CD4-positive, CD25-positive, alpha-beta regulatory T cell (primary cell): ENCODE results near the gene GLMN. TPM values are rescaled to one million over a fixed set of nuclear protein-coding genes. Genes with fewer than 3 reads are reported as not detected.

Source experiments
- ATAC-seq, 2 donors: fragments of 150-1000 bp; cut with Tn5 transposase; one replicate each; pipeline ENCODE4 v1.10.0; 2021; ENCODE audit warnings: low read depth in 2 of 2, moderate number of reproducible peaks in 2 of 2, moderate library complexity in 1 of 2
- DNase-seq, 3 donors: peaks; one replicate each; pipeline versions ENCODE4 v3.0.0 to v3.0.0-alpha.2; 2012 to 2022; ENCODE audit warnings: mixed read lengths in 1 of 3
- H3K27ac ChIP-seq: one replicate; pipeline ENCODE4 v1.7.0; 2013; ENCODE audit warnings: mild to moderate bottlenecking, low read length; ENCODE audit not compliant: insufficient read depth, poor library complexity, severe bottlenecking
- H3K27me3 ChIP-seq: one replicate; pipeline ENCODE4 v1.7.0; 2013; ENCODE audit warnings: low read length; ENCODE audit not compliant: control insufficient read depth, insufficient read depth
- H3K36me3 ChIP-seq: one replicate; pipeline ENCODE4 v1.7.0; 2013; ENCODE audit warnings: mild to moderate bottlenecking, low read length, moderate library complexity; ENCODE audit not compliant: control insufficient read depth, insufficient read depth
- H3K4me1 ChIP-seq: 2 replicates; pipeline ENCODE4 v1.7.0; 2013; ENCODE audit warnings: mild to moderate bottlenecking, low read length; ENCODE audit not compliant: insufficient read depth, control insufficient read depth, poor library complexity, severe bottlenecking
- H3K4me3 ChIP-seq: one replicate; pipeline ENCODE4 v1.7.0; 2013; ENCODE audit warnings: low read depth, mild to moderate bottlenecking, low read length, moderate library complexity
- H3K9me3 ChIP-seq, 2 experiments: 1 replicate in 1 of 2; 2 replicates in 1 of 2; pipeline ENCODE4 v1.7.0; 2013; ENCODE audit warnings: low read length in 2 of 2, mild to moderate bottlenecking in 1 of 2, moderate library complexity in 1 of 2; ENCODE audit not compliant: control insufficient read depth in 2 of 2
- H3K27ac Mint-ChIP-seq, 3 donors: one replicate each; pipeline ENCODE4 v1.8.0; 2020 to 2022; ENCODE audit warnings: mild to moderate bottlenecking in 3 of 3, mixed read lengths in 3 of 3, moderate library complexity in 2 of 3
- H3K27me3 Mint-ChIP-seq: one replicate; pipeline ENCODE4 v1.8.0; 2022; ENCODE audit warnings: mild to moderate bottlenecking, mixed read lengths
- H3K36me3 Mint-ChIP-seq: one replicate; pipeline ENCODE4 v1.8.0; 2020; ENCODE audit warnings: mixed read lengths
- H3K4me1 Mint-ChIP-seq, 4 donors: one replicate each; pipeline ENCODE4 v1.8.0; 2020 to 2022; ENCODE audit warnings: mixed read lengths in 4 of 4, mild to moderate bottlenecking in 1 of 4
- H3K4me3 Mint-ChIP-seq, 4 donors: one replicate each; pipeline ENCODE4 v1.8.0; 2020 to 2022; ENCODE audit warnings: mild to moderate bottlenecking in 4 of 4, mixed read lengths in 4 of 4, moderate library complexity in 3 of 4
- H3K9me3 Mint-ChIP-seq, 7 donors: one replicate each; pipeline ENCODE4 v1.8.0; 2020 to 2022; ENCODE audit warnings: mixed read lengths in 7 of 7, mild to moderate bottlenecking in 3 of 7, moderate library complexity in 2 of 7
- polyA plus RNA-seq, 4 donors: library from polyadenylated mRNA; unstranded; fragments of 300-500 nt; fragmentation: Illumina TruSeq; gene quantifications; one replicate each; pipeline ENCODE4 v1.2.3, GENCODE V29; 2021
- total RNA-seq: library from RNA; stranded (reverse); gene quantifications from one replicate; pipeline ENCODE4 v1.2.3, GENCODE V29; 2022

Gene GLMN
- total and polyA plus RNA-seq, 5 donors from 2014 or later: 8.2 to 15.2 (median 11.5) TPM

DNA sequence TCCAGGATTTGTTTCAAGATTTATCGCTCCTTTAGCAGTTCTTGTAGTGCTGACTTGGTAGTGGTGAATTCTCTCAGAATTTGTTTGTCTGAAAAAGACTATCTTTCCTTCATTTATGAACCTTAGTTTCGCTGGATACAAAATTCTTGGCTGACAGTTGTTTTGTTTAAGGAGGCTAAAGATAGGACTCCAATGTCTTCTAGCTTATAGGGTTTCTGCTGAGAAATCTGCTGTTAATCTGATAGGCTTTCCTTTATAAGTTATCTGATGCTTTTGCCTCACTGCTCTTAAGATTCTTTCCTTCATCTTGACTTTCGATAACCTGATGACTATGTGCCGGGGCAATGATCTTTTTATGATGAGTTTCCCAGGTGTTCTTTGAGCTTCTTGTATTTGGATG, 29.0 kb upstream of the GLMN start:
- Mint-ChIP-seq H3K9me3 (peaks cover 2 to 26% (median 12%) of the 10 kb centered on the region in 7 donors), H3K4me3 (no peak overlapping the region), H3K27ac (no peak overlapping the region), H3K27me3 (no peaks in the 10 kb centered on the region), H3K36me3 (peaks cover 54% of the 10 kb centered on the region), H3K4me1 (peaks cover 16 to 33% (median 29%) of the 10 kb centered on the region in 4 donors)
- no peak overlapping the region for H3K4me3 ChIP-seq
- no peak for DNase-seq
- no peak overlapping the region for H3K27ac ChIP-seq
- peaks cover 11 to 12% of the 10 kb centered on the region in 2 experiments for H3K9me3 ChIP-seq
- peaks cover 20% of the 10 kb centered on the region for H3K36me3 ChIP-seq
- no peak for ATAC-seq
- H3K27me3 ChIP-seq: no peaks in the 10 kb centered on the region
- no peaks in the 10 kb centered on the region for H3K4me1 ChIP-seq

DNA sequence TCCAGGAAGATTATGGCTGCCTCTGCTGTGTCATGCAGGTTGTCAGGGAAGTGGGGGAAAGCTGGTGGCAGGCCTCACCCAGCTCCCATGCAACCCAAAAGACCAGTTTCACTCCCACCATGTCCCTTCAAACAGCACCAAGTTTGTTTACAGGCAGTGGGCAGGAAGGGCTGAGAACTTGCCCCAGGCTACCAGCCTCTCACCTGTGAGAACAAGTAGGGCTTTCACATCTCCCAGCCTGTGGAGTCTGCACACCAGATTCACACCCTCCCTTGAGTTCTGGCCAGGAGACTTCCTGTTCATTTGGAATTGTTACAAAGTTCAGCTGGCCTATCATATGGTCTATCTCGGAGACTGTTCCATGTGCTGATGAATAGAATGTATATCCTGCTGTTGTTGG, 27.9 kb upstream of the GLMN start:
- Histone ChIP-seq H3K36me3 (peaks cover 20% of the 10 kb centered on the region), H3K27me3 (no peaks in the 10 kb centered on the region), H3K4me1 (no peaks in the 10 kb centered on the region), H3K27ac (no peak overlapping the region), H3K4me3 (no peak overlapping the region), H3K9me3 (peaks cover 11 to 12% of the 10 kb centered on the region in 2 experiments)
- H3K4me1 Mint-ChIP-seq: peaks cover 14 to 28% (median 24%) of the 10 kb centered on the region in 4 donors
- H3K36me3 Mint-ChIP-seq: peaks cover 54% of the 10 kb centered on the region
- H3K27me3 Mint-ChIP-seq: no peaks in the 10 kb centered on the region
- no peak overlapping the region for H3K4me3 Mint-ChIP-seq
- H3K27ac Mint-ChIP-seq: peak overlapping the region in 1 of 3 donors; percentile 20
- DNase-seq (no peak), ATAC-seq (no peak)
- peaks cover 2 to 26% (median 12%) of the 10 kb centered on the region in 7 donors for H3K9me3 Mint-ChIP-seq

DNA sequence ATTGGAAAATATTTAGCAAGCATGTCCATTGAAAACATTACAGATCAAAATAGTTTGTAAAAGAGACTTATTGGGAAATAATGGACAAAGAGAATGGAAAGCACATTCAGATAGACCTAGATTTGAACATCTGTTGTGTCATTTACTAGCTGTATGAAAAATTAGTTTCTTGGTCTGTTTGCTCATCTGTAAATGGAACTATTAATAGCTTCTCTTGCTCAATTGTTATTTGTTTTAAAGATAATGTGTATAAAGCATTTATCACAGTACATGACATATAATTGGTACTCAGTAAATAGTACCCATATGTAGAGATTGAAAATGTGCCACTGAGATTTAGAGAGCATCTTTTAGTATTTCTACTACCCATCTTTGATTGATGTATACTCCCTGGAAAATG, 26.0 kb upstream of the GLMN start:
- H3K4me1 Mint-ChIP-seq: peaks cover 16 to 19% (median 17%) of the 10 kb centered on the region in 4 donors
- Histone ChIP-seq H3K36me3 (peaks cover 28% of the 10 kb centered on the region), H3K27ac (no peak overlapping the region), H3K4me1 (no peaks in the 10 kb centered on the region), H3K27me3 (no peaks in the 10 kb centered on the region), H3K9me3 (peaks cover 11 to 12% of the 10 kb centered on the region in 2 experiments), H3K4me3 (no peak overlapping the region)
- H3K9me3 Mint-ChIP-seq: peaks cover 2 to 26% (median 12%) of the 10 kb centered on the region in 7 donors
- peak overlapping the region in 2 of 3 donors; percentile 47 to 86 for H3K27ac Mint-ChIP-seq
- no peaks in the 10 kb centered on the region for H3K27me3 Mint-ChIP-seq
- no peak for DNase-seq
- no peak overlapping the region for H3K4me3 Mint-ChIP-seq
- no peak for ATAC-seq
- H3K36me3 Mint-ChIP-seq: peaks cover 60% of the 10 kb centered on the region

DNA sequence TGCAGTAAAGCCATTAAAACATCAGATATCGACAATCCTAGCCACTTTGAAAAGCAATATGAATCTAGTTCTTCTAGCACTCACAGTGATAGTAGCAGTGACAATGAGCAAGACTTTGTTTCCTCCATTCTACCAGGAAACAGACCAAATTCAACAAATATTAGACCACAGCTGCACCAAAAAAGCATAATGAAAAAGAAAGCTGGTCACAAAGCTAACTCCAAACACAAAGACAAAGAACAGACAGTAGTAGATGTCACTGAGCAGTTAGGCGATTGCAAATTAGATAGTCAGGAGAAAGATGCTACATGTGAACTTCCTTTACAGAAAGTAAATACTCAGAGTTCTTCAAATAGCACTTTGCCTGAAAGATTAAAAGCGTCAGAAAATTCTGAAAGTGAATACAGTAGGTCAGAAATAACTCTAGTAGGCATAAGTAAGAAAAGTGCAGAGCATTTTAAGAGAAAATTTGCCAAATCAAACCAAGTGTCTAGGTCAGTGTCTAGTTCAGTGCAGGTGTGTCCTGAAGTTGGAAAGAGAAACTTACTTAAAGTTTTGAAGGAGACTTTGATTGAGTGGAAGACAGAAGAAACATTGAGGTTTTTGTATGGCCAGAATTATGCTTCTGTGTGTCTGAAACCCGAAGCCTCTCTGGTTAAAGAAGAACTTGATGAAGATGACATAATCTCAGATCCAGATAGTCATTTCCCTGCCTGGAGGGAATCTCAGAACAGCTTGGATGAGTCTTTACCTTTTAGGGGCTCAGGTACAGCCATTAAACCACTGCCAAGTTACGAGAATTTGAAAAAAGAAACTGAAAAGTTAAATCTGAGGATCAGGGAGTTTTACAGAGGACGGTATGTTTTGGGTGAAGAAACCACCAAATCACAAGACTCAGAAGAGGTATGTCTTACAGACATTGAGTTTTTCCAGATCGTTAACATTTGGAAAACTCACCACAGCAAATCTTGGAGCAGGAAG, 25.0 kb upstream of the GLMN start:
- DNase-seq (peak in 1 of 3 donors; percentile 75), ATAC-seq (peak; percentile 45 to 73)
- H3K27me3 ChIP-seq: no peaks in the 10 kb centered on the region
- peak overlapping the region; percentile 82 to 86 (median 85) for H3K27ac Mint-ChIP-seq
- H3K27me3 Mint-ChIP-seq: no peaks in the 10 kb centered on the region
- peaks cover 11 to 12% of the 10 kb centered on the region in 2 experiments for H3K9me3 ChIP-seq
- peak overlapping the region; percentile 38 for H3K4me3 ChIP-seq
- peaks cover 2 to 24% (median 12%) of the 10 kb centered on the region in 7 donors for H3K9me3 Mint-ChIP-seq
- peaks cover 58% of the 10 kb centered on the region for H3K36me3 Mint-ChIP-seq
- peaks cover 23% of the 10 kb centered on the region for H3K36me3 ChIP-seq
- H3K4me1 Mint-ChIP-seq: peaks cover 19 to 27% (median 24%) of the 10 kb centered on the region in 4 donors
- H3K4me1 ChIP-seq: peaks cover 6% of the 10 kb centered on the region
- peak overlapping the region; percentile 64 for H3K27ac ChIP-seq
- peak overlapping the region in 2 of 4 donors; percentile 24 to 51 for H3K4me3 Mint-ChIP-seq

DNA sequence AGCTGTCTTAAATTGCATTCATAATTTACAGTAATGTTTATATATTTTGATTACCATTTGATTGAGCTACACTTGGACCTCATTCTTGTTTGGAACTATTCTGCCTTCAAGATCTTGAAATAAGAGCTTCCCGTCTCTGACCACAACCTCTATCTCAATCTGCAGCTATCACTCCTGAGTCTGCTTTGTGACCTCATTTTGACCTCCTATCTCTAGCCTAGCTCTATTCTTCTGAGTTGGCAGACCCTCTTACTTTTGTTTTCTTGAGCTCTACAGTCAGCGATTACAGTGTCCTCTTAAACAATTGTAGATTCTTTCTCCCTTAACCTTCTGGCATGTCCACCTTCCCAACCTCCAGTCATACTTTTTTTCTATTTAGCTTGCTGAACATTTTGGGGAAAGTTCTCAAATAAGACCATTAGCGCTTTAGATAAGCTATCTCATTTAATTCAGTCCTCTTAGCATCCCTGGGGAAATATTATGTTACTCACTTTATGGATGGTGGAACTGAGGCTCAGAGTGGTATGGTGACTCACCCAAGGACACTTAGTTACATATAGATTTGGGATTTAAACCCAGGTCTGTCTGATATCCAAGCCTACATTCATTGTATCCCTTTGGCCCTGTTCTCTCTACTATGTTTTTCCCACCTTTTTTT, 19.2 kb upstream of the GLMN start:
- H3K4me1 ChIP-seq: peaks cover 34% of the 10 kb centered on the region

DNA sequence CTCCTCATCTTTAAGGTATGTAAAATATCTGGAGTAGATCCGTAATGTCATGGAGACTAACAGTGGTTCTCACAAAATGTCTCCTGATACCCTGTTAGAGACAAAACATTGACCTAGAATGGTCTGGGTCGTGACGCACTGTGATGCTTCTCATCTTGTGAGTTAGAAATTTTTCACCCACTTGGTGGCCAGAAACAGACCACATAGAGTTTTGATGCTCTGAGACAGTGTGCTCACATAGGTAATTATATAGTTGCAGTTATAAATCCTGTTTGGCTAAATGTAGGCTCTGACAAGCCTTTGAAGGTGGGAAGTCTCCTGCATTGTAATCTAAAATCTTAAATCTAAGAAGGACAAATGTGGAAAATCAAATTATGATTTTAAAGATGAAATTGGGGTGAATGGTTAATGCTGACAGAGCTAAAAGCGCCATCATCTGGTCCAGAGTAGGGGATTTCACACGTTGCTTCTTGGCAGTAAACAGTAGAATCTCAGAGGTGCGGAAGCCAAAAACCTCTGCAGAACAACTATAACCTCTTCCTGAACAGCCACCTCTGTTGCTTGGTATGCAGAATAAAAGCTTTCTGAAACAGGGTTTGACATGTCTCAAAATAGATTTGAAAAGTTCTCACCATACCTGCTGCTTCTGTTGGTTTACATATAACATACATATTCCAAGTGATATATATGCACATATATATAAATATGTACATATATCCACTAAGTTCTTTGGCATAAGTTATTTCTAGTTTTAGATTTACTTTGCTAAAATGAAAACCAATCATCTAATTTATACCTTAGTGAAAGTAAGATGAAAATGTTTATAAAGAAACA, 17.2 kb upstream of the GLMN start:
- peaks cover 34% of the 10 kb centered on the region for H3K4me1 ChIP-seq

More for the DNA sequence above, 19.2 kb upstream of the GLMN start:
- Mint-ChIP-seq H3K27ac (peak overlapping the region; percentile 57 to 96 (median 75)), H3K36me3 (peaks cover 14% of the 10 kb centered on the region), H3K27me3 (no peaks in the 10 kb centered on the region), H3K4me3 (peak overlapping the region; percentile 10 to 57 (median 44)), H3K9me3 (peaks cover 0 to 1% (median 0%) of the 10 kb centered on the region in 7 donors), H3K4me1 (peaks cover 32 to 59% (median 35%) of the 10 kb centered on the region in 4 donors)
- H3K9me3 ChIP-seq: no peaks in the 10 kb centered on the region
- H3K4me3 ChIP-seq: peak overlapping the region; percentile 46
- H3K36me3 ChIP-seq: peaks cover 8% of the 10 kb centered on the region
- peak; percentile 39 to 58 for ATAC-seq
- no peaks in the 10 kb centered on the region for H3K27me3 ChIP-seq
- H3K27ac ChIP-seq: peak overlapping the region; percentile 55
- peak in 2 of 3 donors; percentile 13 to 59 for DNase-seq

DNA sequence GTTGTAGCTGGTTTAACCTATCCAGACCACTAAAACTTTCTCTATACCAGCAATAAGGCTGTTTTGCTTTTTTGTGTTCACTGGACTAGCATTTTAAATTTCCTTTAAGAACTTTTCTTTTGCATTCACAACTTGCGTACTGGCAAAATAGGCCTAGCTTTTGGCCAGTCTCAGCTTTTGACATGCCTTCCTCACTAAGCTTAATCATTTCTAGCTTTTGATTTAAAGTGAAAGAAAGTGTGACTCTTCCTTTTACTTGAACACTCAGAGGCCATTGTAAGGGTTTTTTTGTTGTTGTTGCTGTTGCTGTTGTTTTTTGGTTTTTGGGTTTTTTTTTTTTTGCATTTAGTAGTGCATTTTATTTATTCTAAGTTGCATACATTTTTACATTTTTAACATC, 15.2 kb upstream of the GLMN start:
- peak overlapping the region; percentile 27 to 68 (median 56) for H3K27ac Mint-ChIP-seq
- Histone ChIP-seq H3K36me3 (peaks cover 12% of the 10 kb centered on the region), H3K27ac (no peak overlapping the region), H3K9me3 (no peaks in the 10 kb centered on the region), H3K4me1 (peaks cover 30% of the 10 kb centered on the region), H3K27me3 (no peaks in the 10 kb centered on the region), H3K4me3 (no peak overlapping the region)
- peaks cover 32 to 65% (median 34%) of the 10 kb centered on the region in 4 donors for H3K4me1 Mint-ChIP-seq
- H3K9me3 Mint-ChIP-seq: peaks cover 0 to 1% (median 0%) of the 10 kb centered on the region in 7 donors
- no peaks in the 10 kb centered on the region for H3K36me3 Mint-ChIP-seq
- H3K4me3 Mint-ChIP-seq: peak overlapping the region in 1 of 4 donors; percentile 32
- no peak for ATAC-seq
- DNase-seq: no peak
- no peaks in the 10 kb centered on the region for H3K27me3 Mint-ChIP-seq

More for the DNA sequence above, 17.2 kb upstream of the GLMN start:
- Histone ChIP-seq H3K27ac (peak overlapping the region; percentile 63), H3K27me3 (no peaks in the 10 kb centered on the region), H3K36me3 (peaks cover 15% of the 10 kb centered on the region), H3K4me3 (peak overlapping the region; percentile 23), H3K9me3 (no peaks in the 10 kb centered on the region)
- Mint-ChIP-seq H3K27me3 (no peaks in the 10 kb centered on the region), H3K27ac (peak overlapping the region; percentile 54 to 75 (median 72)), H3K36me3 (peaks cover 8% of the 10 kb centered on the region), H3K9me3 (peaks cover 0 to 1% (median 0%) of the 10 kb centered on the region in 7 donors), H3K4me1 (peaks cover 32 to 67% (median 35%) of the 10 kb centered on the region in 4 donors), H3K4me3 (peak overlapping the region; percentile 0 to 68 (median 30))
- ATAC-seq: peak; percentile 87 to 89
- peak in 2 of 3 donors; percentile 54 to 71 for DNase-seq
